ENCODE data around the gene CRTC1.

DNA sequence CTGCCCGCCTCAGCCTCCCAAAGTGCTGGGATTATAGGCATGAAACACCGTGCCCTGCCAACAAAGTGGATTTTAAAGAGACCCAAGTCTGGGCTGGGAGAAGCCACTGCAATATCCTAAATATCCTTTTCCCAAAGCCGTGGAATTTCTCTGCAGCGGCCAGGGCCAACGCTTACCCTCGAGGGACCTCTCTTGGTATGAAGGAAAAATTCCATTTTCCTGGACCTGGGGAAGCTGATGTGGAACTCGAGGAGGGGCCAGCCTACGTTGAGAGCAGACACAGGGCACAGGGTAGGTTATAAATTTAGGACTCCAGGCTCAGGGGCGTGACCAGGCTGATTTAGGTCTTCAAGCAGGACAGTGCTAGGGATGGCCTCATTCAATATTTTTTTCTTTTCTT is 130.6 kb downstream of the CRTC1 start:
- TF ChIP-seq, protein P1, sequence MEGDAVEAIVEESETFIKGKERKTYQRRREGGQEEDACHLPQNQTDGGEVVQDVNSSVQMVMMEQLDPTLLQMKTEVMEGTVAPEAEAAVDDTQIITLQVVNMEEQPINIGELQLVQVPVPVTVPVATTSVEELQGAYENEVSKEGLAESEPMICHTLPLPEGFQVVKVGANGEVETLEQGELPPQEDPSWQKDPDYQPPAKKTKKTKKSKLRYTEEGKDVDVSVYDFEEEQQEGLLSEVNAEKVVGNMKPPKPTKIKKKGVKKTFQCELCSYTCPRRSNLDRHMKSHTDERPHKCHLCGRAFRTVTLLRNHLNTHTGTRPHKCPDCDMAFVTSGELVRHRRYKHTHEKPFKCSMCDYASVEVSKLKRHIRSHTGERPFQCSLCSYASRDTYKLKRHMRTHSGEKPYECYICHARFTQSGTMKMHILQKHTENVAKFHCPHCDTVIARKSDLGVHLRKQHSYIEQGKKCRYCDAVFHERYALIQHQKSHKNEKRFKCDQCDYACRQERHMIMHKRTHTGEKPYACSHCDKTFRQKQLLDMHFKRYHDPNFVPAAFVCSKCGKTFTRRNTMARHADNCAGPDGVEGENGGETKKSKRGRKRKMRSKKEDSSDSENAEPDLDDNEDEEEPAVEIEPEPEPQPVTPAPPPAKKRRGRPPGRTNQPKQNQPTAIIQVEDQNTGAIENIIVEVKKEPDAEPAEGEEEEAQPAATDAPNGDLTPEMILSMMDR (conservative IDR thresholded peaks at IDR 0.05 in 1 of 2, IDR thresholded peaks at IDR 0.05 in 1 of 2; ENCODE audit: extremely low read depth in 1 of 2, insufficient read depth in 1 of 2, low read depth in 1 of 2, low read length in 2 of 2): no peak
- TF ChIP-seq EZH2 (IDR thresholded peaks at IDR 0.05; ENCODE audit: borderline replicate concordance, low read length): no peak

Measured in mammary epithelial cell (primary cell).